OCI-LY7 (cell line): ENCODE measurements around the gene RSAD2.

Experiments used
- EZH2phosphoT487 ChIP-seq: fragments of 200-600 bp; sonication (generic); IDR thresholded peaks from 2 replicates; pipeline ENCODE4 v1.6.1; 2018; ENCODE audit warnings: low read depth, borderline replicate concordance, mild to moderate bottlenecking, mixed run types, antibody characterized with exemption, low read length, moderate library complexity, mixed read lengths
- TF ChIP-seq, protein P1 (sequence below): fragments of 200-600 bp; sonication (generic); conservative IDR thresholded peaks from 2 replicates; pipeline ENCODE4 v1.5.1; 2014; ENCODE audit warnings: mild to moderate bottlenecking, antibody characterized with exemption, low read length, moderate library complexity, mixed read lengths

DNA sequence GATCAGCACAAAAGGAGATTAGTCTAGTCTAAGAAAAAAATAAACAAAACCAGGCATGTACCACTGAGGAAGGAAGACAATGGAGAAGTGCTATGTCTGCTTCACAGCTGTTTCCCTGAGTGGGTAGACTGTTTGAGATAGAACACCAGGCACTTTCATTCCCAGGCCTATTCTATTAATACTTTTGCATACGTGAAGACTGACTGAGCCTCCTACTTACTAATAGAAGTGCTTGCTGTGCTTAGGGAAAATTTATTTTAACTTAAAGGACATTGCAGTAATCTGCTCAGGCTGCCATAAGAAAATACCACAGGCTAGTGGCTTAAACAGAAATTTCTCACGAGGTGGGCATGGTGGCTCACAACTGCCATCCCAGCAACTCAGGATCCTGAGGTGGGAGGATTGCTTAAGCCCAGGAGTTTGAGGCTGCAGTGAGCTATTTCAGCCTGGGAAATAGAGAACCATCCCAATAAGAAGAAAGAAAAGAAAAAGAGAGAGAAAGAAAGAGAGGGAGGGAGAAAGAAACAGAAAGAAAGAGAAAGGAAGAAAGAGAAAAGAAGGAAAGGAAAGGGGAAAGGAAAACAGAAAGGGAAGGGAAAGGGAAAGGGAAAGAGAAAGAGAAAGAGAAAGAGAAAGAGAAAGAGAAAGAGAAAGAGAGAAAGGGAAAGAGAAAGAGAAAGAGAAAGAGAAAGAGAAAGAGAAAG, 44.8 kb upstream of the RSAD2 start:
- TF ChIP-seq, protein P1, sequence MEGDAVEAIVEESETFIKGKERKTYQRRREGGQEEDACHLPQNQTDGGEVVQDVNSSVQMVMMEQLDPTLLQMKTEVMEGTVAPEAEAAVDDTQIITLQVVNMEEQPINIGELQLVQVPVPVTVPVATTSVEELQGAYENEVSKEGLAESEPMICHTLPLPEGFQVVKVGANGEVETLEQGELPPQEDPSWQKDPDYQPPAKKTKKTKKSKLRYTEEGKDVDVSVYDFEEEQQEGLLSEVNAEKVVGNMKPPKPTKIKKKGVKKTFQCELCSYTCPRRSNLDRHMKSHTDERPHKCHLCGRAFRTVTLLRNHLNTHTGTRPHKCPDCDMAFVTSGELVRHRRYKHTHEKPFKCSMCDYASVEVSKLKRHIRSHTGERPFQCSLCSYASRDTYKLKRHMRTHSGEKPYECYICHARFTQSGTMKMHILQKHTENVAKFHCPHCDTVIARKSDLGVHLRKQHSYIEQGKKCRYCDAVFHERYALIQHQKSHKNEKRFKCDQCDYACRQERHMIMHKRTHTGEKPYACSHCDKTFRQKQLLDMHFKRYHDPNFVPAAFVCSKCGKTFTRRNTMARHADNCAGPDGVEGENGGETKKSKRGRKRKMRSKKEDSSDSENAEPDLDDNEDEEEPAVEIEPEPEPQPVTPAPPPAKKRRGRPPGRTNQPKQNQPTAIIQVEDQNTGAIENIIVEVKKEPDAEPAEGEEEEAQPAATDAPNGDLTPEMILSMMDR = no peak
- no peak for TF ChIP-seq EZH2phosphoT487
